A549 treated with AZD9567 at 1 μM for 4 hours (cell line): ENCODE data around the gene THOC1. TPM values are rescaled to one million over a fixed set of nuclear protein-coding genes. Genes with fewer than 3 reads are reported as not detected.

Experiments
- total RNA-seq: library from RNA; stranded (reverse); fragments of 200-300 nt; extraction: Qiagen RNA extraction; gene quantifications from 5 replicates; pipeline ENCODE4 v1.2.3, GENCODE V29; 2022; ENCODE audit not compliant: insufficient read depth

THOC1 gene, protein sequence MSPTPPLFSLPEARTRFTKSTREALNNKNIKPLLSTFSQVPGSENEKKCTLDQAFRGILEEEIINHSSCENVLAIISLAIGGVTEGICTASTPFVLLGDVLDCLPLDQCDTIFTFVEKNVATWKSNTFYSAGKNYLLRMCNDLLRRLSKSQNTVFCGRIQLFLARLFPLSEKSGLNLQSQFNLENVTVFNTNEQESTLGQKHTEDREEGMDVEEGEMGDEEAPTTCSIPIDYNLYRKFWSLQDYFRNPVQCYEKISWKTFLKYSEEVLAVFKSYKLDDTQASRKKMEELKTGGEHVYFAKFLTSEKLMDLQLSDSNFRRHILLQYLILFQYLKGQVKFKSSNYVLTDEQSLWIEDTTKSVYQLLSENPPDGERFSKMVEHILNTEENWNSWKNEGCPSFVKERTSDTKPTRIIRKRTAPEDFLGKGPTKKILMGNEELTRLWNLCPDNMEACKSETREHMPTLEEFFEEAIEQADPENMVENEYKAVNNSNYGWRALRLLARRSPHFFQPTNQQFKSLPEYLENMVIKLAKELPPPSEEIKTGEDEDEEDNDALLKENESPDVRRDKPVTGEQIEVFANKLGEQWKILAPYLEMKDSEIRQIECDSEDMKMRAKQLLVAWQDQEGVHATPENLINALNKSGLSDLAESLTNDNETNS
- total RNA-seq = 10.5 to 21.5 TPM (median 19.1 TPM) in 5 replicates

DNA sequence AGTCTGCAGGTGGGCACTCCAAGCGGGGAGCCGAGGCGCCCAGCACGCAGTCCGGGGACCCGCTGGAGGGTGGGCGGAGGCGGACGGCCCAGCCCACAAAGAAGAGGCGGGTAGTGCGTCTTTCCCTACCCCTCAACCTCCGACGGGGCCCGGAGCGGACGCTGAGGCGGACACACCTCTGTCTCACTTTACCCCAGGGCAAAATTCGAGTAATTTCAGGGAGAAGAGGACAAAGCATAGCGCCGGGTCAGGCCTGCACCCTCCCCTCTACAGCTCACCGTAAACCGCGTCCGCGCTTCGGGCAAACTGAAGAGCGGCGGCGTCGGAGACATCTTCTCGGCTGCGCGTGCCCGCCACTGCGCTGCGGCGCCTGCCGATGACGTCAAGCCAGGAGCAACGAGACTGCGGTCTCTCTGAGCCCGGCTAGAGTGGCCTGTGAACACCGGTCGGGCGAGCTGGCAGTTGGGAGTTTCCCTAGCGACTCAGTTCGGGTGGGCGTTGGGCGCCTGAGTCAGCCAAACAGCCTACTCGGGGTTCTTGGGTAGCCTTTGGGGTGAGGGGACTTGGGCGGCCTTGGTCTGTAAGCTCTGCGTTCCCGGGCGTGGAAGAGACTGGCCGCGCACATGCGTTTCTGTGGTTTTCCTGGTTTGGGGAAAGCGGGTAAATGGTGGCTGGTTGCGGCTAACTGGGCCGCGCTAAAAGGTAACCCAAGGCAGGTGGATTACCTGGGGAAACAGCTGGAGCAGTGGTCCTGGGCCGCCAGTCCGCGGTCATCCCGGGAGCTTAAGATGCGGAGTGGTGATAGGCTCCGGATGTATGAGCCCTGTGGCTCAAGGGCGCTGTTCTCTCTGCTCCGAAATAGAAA is at the start of gene THOC1:
THOC1 (minus strand) TSS at position 360 of the 865 bp plus-strand sequence; CDS start at position 332, 28 bp downstream.

Other genes starting within 250 kb of the THOC1 start
- not detected in 5 replicates for gene TUBB8B, start 218.4 kb downstream of the THOC1 start, total RNA-seq
- 66.2 to 83.1 TPM (median 69.0 TPM) in 5 replicates for gene USP14, start 109.5 kb downstream of the THOC1 start, total RNA-seq
- gene COLEC12, start 232.7 kb upstream of the THOC1 start, total RNA-seq = 0.02 to 0.05 TPM (median 0.03 TPM) in 3 of 5 replicates, not detected in the others